Astrocyte (in vitro differentiated cells and primary cell): ENCODE data around the gene NSMCE1.

Source experiments
- CTCF ChIP-seq: IDR thresholded peaks from 2 replicates; pipeline ENCODE4 v1.5.1; 2011; ENCODE audit warnings: low read depth, mild to moderate bottlenecking, inconsistent platforms, low read length, moderate library complexity; ENCODE audit not compliant: insufficient read depth
- EZH2 ChIP-seq: IDR thresholded peaks from 2 replicates; pipeline ENCODE4 v1.6.1; 2012; ENCODE audit warnings: mild to moderate bottlenecking, low read length, inconsistent platforms; ENCODE audit not compliant: insufficient read depth

- TF ChIP-seq EZH2 (no peak), CTCF (no peak)
Measured at GRCh38 chr16:27298132-27298531, 29.6 kb upstream of the NSMCE1 start.
